SK-N-SH treated with all-trans-retinoic acid at 6 μM for 48 hours (cell line): ENCODE data around the gene CARD8.

Experiments
- ATAC-seq: fragments of 200-7000 bp; cut with Tn5 transposase; 3 replicates; pipeline ENCODE4 v1.9.1; 2020; ENCODE audit warnings: mild to moderate bottlenecking, moderate library complexity
- ARNTL ChIP-seq: fragments of 450-650 bp; formaldehyde crosslinking; IDR thresholded peaks from 2 replicates; pipeline ENCODE4 v1.5.0; 2020; ENCODE audit warnings: low read depth, mild to moderate bottlenecking, moderate library complexity, borderline replicate concordance
- BACH2 ChIP-seq: fragments of 250-450 bp; sonication (Bioruptor Pico); IDR thresholded peaks from 2 replicates; pipeline ENCODE4 v1.9.0; 2021; ENCODE audit warnings: mild to moderate bottlenecking, borderline replicate concordance
- ESRRG ChIP-seq: fragments of 250-450 bp; sonication (Bioruptor Pico); IDR thresholded peaks from 2 replicates; pipeline ENCODE4 v1.6.1; 2021; ENCODE audit warnings: mild to moderate bottlenecking
- GLIS3 ChIP-seq: fragments of 250-450 bp; sonication (Bioruptor Pico); IDR thresholded peaks from 2 replicates; pipeline ENCODE4 v1.5.0; 2020; ENCODE audit warnings: mild to moderate bottlenecking, moderate library complexity
- ISL1 ChIP-seq: fragments of 250-450 bp; sonication (Bioruptor Pico); IDR thresholded peaks from 2 replicates; pipeline ENCODE4 v2.1.2; 2022; ENCODE audit warnings: mild to moderate bottlenecking, moderate library complexity
- PPARA ChIP-seq: fragments of 250-450 bp; sonication (Bioruptor Pico); IDR thresholded peaks from 2 replicates; pipeline ENCODE4 v1.5.0; 2020; ENCODE audit warnings: mild to moderate bottlenecking, borderline replicate concordance
- SNAI2 ChIP-seq: fragments of 250-450 bp; sonication (Bioruptor Pico); IDR thresholded peaks from 2 replicates; pipeline ENCODE4 v1.5.0; 2020; ENCODE audit warnings: mild to moderate bottlenecking, moderate library complexity
- TCF4 ChIP-seq: fragments of 250-450 bp; sonication (Bioruptor Pico); IDR thresholded peaks from 2 replicates; pipeline ENCODE4 v1.8.0; 2021; ENCODE audit warnings: mild to moderate bottlenecking, moderate library complexity, borderline replicate concordance
- TOX ChIP-seq: fragments of 250-450 bp; sonication (Bioruptor Pico); IDR thresholded peaks from 2 replicates; pipeline ENCODE4 v1.8.0; 2021; ENCODE audit warnings: mild to moderate bottlenecking, moderate library complexity, borderline replicate concordance
- ZC3H10 ChIP-seq: fragments of 250-450 bp; sonication (Bioruptor Pico); IDR thresholded peaks from 2 replicates; pipeline ENCODE4 v1.5.1; 2021; ENCODE audit warnings: mild to moderate bottlenecking, moderate library complexity
- ZFP3 ChIP-seq: fragments of 250-450 bp; sonication (Bioruptor Pico); IDR thresholded peaks from 2 replicates; pipeline ENCODE4 v1.5.0; 2020; ENCODE audit warnings: mild to moderate bottlenecking, moderate library complexity
- ZFP30 ChIP-seq: fragments of 450-650 bp; formaldehyde crosslinking; IDR thresholded peaks from 2 replicates; pipeline ENCODE4 v1.5.0; 2022; ENCODE audit warnings: mild to moderate bottlenecking, moderate library complexity
- ZNF8 ChIP-seq: fragments of 450-650 bp; formaldehyde crosslinking; IDR thresholded peaks from 2 replicates; pipeline ENCODE4 v1.5.0; 2020; ENCODE audit warnings: mild to moderate bottlenecking, moderate library complexity
- TF ChIP-seq, protein P1 (sequence below): fragments of 250-450 bp; sonication (Bioruptor Pico); IDR thresholded peaks from 2 replicates; pipeline ENCODE4 v1.8.0; 2021; ENCODE audit warnings: low read depth, mild to moderate bottlenecking, moderate library complexity, borderline replicate concordance
- TF ChIP-seq, protein P2 (sequence below): fragments of 250-450 bp; sonication (Bioruptor Pico); IDR thresholded peaks from 2 replicates; pipeline ENCODE4 v1.5.0; 2020; ENCODE audit warnings: mild to moderate bottlenecking, moderate library complexity
- TF ChIP-seq, protein P3 (sequence below): fragments of 250-450 bp; sonication (Bioruptor Pico); IDR thresholded peaks from 2 replicates; pipeline ENCODE4 v1.5.1; 2020; ENCODE audit warnings: low read depth, mild to moderate bottlenecking, moderate library complexity
- TF ChIP-seq, protein P4 (sequence below): fragments of 250-450 bp; sonication (Bioruptor Pico); IDR thresholded peaks from 2 replicates; pipeline ENCODE4 v1.8.0; 2020; ENCODE audit warnings: mild to moderate bottlenecking, moderate library complexity, borderline replicate concordance

Gene CARD8

DNA sequence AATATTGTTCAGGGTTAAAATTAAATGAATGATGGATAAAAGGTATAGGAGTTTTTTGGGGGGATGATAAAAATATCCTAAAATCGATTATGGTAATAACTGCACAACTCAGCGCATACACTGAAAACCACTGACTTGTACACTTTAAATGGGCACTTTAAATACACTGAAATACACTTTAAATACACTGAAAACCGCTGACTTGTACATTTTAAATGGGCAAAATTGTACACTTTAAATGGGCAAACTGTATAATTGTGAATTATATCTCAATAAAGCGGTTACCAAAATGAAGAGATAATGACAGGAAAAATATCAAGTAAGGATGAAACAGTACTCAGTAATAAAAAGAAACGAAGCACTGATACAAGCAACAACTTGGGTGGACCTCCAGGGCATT lies 87.0 kb downstream of the CARD8 start:
- no peak for TF ChIP-seq ZC3H10 (CRISPR knock-in tag)
- TF ChIP-seq, protein P1, sequence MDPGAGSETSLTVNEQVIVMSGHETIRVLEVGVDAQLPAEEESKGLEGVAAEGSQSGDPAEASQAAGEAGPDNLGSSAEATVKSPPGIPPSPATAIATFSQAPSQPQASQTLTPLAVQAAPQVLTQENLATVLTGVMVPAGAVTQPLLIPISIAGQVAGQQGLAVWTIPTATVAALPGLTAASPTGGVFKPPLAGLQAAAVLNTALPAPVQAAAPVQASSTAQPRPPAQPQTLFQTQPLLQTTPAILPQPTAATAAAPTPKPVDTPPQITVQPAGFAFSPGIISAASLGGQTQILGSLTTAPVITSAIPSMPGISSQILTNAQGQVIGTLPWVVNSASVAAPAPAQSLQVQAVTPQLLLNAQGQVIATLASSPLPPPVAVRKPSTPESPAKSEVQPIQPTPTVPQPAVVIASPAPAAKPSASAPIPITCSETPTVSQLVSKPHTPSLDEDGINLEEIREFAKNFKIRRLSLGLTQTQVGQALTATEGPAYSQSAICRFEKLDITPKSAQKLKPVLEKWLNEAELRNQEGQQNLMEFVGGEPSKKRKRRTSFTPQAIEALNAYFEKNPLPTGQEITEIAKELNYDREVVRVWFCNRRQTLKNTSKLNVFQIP (CRISPR knock-in tag), result no peak
- TF ChIP-seq TCF4 (CRISPR knock-in tag), result no peak
- no peak for TF ChIP-seq ARNTL (CRISPR knock-in tag)
- TF ChIP-seq ZFP30 (CRISPR knock-in tag), result no peak
- TF ChIP-seq, protein P2, sequence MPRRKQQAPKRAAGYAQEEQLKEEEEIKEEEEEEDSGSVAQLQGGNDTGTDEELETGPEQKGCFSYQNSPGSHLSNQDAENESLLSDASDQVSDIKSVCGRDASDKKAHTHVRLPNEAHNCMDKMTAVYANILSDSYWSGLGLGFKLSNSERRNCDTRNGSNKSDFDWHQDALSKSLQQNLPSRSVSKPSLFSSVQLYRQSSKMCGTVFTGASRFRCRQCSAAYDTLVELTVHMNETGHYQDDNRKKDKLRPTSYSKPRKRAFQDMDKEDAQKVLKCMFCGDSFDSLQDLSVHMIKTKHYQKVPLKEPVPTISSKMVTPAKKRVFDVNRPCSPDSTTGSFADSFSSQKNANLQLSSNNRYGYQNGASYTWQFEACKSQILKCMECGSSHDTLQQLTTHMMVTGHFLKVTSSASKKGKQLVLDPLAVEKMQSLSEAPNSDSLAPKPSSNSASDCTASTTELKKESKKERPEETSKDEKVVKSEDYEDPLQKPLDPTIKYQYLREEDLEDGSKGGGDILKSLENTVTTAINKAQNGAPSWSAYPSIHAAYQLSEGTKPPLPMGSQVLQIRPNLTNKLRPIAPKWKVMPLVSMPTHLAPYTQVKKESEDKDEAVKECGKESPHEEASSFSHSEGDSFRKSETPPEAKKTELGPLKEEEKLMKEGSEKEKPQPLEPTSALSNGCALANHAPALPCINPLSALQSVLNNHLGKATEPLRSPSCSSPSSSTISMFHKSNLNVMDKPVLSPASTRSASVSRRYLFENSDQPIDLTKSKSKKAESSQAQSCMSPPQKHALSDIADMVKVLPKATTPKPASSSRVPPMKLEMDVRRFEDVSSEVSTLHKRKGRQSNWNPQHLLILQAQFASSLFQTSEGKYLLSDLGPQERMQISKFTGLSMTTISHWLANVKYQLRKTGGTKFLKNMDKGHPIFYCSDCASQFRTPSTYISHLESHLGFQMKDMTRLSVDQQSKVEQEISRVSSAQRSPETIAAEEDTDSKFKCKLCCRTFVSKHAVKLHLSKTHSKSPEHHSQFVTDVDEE (CRISPR knock-in tag), result no peak
- no peak for TF ChIP-seq ESRRG (CRISPR knock-in tag)
- no peak for TF ChIP-seq GLIS3
- no peak for TF ChIP-seq TOX
- no peak for ATAC-seq

DNA sequence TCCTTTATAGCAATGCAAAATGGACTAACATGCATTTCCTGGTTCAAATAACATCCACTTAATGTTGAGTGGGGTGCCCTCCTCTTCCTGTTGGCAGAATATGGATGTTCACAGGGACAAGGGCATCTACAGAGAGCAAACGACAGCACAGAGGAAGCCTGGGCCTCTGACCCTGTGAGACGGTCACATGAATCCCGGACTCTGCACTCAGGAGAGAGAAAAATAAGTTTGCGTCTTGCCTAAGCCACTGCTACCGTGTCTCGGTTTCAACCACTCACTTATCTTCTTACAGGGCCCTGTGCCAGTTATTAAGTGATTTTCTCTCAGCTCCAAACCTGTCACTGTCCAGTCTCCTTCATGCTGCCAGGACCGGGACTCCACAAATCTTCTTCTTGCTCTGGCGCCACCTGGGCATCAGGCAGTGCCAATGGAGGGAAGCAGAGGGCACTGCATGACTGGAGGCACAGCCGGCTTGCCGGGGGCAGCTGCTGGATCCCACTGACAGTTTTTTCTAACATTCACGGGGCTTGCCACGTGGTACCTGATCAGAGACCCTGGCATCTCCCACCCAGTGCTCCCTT lies 97.4 kb downstream of the CARD8 start:
- no peak for ATAC-seq
- TF ChIP-seq ZFP30 (CRISPR knock-in tag) (no peak), PPARA (no peak), BACH2 (CRISPR knock-in tag) (no peak), ZFP3 (CRISPR knock-in tag) (no peak), GLIS3 (no peak), ESRRG (CRISPR knock-in tag) (no peak), TOX (no peak), ISL1 (CRISPR knock-in tag) (no peak), ZNF8 (CRISPR knock-in tag) (no peak), ZC3H10 (CRISPR knock-in tag) (no peak), SNAI2 (CRISPR knock-in tag) (no peak)
- TF ChIP-seq, protein P3, sequence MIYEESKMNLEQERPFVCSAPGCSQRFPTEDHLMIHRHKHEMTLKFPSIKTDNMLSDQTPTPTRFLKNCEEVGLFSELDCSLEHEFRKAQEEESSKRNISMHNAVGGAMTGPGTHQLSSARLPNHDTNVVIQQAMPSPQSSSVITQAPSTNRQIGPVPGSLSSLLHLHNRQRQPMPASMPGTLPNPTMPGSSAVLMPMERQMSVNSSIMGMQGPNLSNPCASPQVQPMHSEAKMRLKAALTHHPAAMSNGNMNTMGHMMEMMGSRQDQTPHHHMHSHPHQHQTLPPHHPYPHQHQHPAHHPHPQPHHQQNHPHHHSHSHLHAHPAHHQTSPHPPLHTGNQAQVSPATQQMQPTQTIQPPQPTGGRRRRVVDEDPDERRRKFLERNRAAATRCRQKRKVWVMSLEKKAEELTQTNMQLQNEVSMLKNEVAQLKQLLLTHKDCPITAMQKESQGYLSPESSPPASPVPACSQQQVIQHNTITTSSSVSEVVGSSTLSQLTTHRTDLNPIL (CRISPR knock-in tag), result no peak
- TF ChIP-seq, protein P4, sequence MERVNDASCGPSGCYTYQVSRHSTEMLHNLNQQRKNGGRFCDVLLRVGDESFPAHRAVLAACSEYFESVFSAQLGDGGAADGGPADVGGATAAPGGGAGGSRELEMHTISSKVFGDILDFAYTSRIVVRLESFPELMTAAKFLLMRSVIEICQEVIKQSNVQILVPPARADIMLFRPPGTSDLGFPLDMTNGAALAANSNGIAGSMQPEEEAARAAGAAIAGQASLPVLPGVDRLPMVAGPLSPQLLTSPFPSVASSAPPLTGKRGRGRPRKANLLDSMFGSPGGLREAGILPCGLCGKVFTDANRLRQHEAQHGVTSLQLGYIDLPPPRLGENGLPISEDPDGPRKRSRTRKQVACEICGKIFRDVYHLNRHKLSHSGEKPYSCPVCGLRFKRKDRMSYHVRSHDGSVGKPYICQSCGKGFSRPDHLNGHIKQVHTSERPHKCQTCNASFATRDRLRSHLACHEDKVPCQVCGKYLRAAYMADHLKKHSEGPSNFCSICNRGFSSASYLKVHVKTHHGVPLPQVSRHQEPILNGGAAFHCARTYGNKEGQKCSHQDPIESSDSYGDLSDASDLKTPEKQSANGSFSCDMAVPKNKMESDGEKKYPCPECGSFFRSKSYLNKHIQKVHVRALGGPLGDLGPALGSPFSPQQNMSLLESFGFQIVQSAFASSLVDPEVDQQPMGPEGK (CRISPR knock-in tag), result no peak
- TF ChIP-seq, protein P2 (CRISPR knock-in tag), result no peak
- TF ChIP-seq, protein P1 (CRISPR knock-in tag), result no peak
